ENCODE results near the gene GPC1. TPM values are rescaled to one million over a fixed set of nuclear protein-coding genes. Genes with fewer than 3 reads are reported as not detected.
A peak's percentile ranks its signal among the peaks of the same experiment; 100 is the strongest.

GPC1 gene
- total and polyA plus RNA-seq, 10 donors = 4.1 to 25.0 (median 15.1) TPM

DNA sequence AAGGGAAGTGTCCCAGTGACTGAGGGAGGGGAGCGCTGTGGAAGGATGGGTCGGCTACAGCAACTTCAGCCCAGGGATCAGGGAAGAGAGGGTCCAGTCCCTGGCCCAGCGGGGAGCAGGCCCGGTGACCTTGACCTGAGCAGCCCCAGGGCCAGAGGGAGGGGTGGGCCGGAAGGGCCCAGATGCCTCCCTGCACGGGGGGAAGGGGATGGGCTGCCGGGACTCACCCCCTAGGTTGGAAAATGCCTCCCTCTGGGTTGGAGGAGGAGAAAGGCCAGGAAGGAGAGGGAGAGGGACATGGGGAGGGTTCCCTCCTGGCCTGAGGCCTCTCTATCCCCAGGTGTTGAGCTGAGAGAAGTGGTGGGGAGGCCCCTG lies 19.8 kb downstream of the GPC1 start:
- Histone ChIP-seq H3K27ac (no peak overlapping the region), H3K36me3 (no peaks in the 10 kb centered on the region), H3K9me3 (no peaks in the 10 kb centered on the region), H3K27me3 (replicated peaks in 1 of 7) (peaks cover 3 to 93% (median 64%) of the 10 kb centered on the region in 7 donors), H3K4me1 (peaks cover 4 to 47% (median 31%) of the 10 kb centered on the region in 6 donors), H3K4me3 (no peak overlapping the region)
- 21 to 28% (median 24%) methylated on average over 7 of the region's 7 CpGs for whole genome bisulfite sequencing, 5 donors
- intact Hi-C loops (cut with DNase I; ENCODE audit: low total_unique reads) = no loop called here
- TF ChIP-seq POLR2A (IDR thresholded peaks at IDR 0.05) (no peak), POLR2AphosphoS5 (IDR thresholded peaks at IDR 0.05) (no peak)
- TF ChIP-seq, protein P1, sequence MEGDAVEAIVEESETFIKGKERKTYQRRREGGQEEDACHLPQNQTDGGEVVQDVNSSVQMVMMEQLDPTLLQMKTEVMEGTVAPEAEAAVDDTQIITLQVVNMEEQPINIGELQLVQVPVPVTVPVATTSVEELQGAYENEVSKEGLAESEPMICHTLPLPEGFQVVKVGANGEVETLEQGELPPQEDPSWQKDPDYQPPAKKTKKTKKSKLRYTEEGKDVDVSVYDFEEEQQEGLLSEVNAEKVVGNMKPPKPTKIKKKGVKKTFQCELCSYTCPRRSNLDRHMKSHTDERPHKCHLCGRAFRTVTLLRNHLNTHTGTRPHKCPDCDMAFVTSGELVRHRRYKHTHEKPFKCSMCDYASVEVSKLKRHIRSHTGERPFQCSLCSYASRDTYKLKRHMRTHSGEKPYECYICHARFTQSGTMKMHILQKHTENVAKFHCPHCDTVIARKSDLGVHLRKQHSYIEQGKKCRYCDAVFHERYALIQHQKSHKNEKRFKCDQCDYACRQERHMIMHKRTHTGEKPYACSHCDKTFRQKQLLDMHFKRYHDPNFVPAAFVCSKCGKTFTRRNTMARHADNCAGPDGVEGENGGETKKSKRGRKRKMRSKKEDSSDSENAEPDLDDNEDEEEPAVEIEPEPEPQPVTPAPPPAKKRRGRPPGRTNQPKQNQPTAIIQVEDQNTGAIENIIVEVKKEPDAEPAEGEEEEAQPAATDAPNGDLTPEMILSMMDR (IDR thresholded peaks at IDR 0.05 in 8 of 11, conservative IDR thresholded peaks at IDR 0.05 in 3 of 11) = no peak
- DNase-seq = no peak

DNA sequence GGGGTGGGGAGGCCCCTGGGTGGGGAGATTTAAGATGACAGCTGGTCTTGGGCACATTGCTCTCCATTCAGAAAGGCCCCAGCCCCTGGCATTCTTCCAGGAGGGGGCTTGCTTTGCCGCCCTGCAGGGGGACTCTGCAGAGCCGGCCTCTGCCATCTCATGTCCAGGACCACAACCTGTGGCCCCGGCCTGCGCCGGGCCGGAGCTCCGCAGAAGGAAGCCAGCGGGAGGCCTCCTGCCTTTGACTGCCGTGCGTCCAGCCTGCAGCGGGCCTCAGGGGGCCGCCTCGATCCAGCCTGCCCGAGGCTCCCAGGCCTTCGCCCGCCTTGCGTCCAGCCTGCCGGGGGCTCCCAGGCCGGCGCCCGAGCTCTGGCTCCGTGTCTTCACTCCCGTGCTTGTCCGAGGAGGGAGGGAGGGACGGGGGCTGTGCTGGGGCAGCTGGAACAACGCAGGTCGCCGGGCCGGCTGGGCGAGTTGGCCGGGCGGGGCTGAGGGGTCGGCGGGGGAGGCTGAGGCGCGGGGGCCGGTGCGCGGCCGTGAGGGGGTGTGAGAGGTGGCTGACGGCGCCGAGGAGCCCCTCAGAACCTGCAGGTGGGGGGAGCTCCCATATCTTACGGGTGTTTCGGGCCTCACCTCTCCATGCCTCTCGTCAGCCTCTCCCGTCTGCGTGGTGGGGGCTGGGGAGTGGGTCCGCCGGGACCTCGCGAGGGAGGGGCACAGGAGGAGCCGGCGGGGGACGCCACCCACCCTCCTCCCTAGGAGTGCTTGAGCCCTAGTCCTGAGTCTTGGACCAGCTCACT lies 20.4 kb downstream of the GPC1 start:
- Histone ChIP-seq H3K27me3 (replicated peaks in 1 of 7) (peaks cover 3 to 87% (median 59%) of the 10 kb centered on the region in 7 donors), H3K27ac (no peak overlapping the region), H3K4me1 (peaks cover 4 to 47% (median 31%) of the 10 kb centered on the region in 6 donors), H3K4me3 (no peak overlapping the region), H3K36me3 (no peaks in the 10 kb centered on the region), H3K9me3 (no peaks in the 10 kb centered on the region)
- intact Hi-C loops (cut with DNase I; ENCODE audit: low total_unique reads) = no loop called here
- 0 to 17% (median 10%) methylated on average over 1 to 55 of the region's 55 CpGs for WGBS, 5 donors
- TF ChIP-seq, protein P1 (IDR thresholded peaks at IDR 0.05 in 8 of 11, conservative IDR thresholded peaks at IDR 0.05 in 3 of 11) = no peak
- TF ChIP-seq POLR2A (IDR thresholded peaks at IDR 0.05) = no peak
- no peak for TF ChIP-seq POLR2AphosphoS5 (IDR thresholded peaks at IDR 0.05)
- DNase-seq = no peak

DNA sequence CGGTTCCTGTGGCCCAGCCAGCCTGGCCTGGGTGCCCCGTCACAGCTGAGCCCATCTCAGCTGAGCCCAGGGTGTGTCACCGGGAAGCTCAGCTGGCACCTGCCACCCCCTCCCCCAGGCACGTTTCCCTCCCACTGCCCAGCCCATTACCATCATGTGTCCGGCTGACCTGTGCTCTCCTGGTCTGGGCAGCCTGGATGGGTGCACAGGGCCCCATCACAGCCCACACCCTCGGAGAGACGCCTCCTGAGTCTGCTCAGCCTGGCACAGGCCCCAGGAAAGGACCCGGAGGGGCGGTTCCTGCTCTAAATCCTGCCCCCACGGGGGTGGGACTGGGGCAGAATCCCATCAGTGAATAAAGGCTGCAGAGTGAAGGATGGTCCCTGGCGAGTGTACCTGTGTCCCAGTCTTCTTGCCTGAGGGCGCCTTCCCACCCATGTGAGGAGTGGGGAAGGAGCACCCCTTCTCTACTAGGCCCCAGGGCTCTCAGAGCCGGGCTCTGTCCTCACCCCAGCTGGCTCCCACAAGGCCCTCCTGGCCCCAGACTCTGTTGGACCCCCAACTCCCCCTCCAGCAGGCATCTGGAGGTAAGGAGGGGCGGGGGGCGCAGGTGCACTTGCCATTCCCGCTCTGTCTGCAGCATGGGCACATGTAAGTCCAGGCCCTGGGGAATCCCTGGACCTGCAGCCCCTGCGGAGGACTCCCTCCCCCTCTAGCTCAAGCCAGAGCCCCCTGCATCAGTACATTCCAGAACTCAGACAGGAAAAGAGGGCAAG lies 21.2 kb downstream of the GPC1 start:
- H3K36me3 ChIP-seq = peaks cover 0 to under 1% (median 0%) of the 10 kb centered on the region in 6 donors
- WGBS, 5 donors = 72 to 76% (median 73%) methylated on average over 13 to 17 of the region's 17 CpGs
- intact Hi-C loops (cut with DNase I; ENCODE audit: low total_unique reads) = no loop called here
- H3K27ac ChIP-seq = no peak overlapping the region
- TF ChIP-seq, protein P1 (IDR thresholded peaks at IDR 0.05 in 8 of 11, conservative IDR thresholded peaks at IDR 0.05 in 3 of 11) = no peak
- TF ChIP-seq POLR2AphosphoS5 (IDR thresholded peaks at IDR 0.05) = peak in 1 of 3 donors; percentile 19
- TF ChIP-seq POLR2A (IDR thresholded peaks at IDR 0.05) = no peak
- H3K4me3 ChIP-seq = no peak overlapping the region
- DNase-seq = no peak
- H3K4me1 ChIP-seq = peaks cover 4 to 44% (median 30%) of the 10 kb centered on the region in 6 donors
- peaks cover 0 to 79% (median 51%) of the 10 kb centered on the region in 7 donors for H3K27me3 ChIP-seq (replicated peaks in 1 of 7)
- H3K9me3 ChIP-seq = no peaks in the 10 kb centered on the region
